Measurements from ENCODE around the gene ASCC2. TPM values are rescaled to one million over a fixed set of nuclear protein-coding genes. Genes with fewer than 3 reads are reported as not detected.

Gene ASCC2
- total and polyA plus RNA-seq, 2 of the 4 experiments (the other 2 are of a cell fraction) = 40.0 to 62.2 TPM

- no peaks in the 10 kb centered on the region; the same call in 1 of the 2 replicates for H3K9me1 ChIP-seq (ENCODE audit: insufficient read depth, low read length)
- H3K18ac ChIP-seq (ENCODE audit: low read depth, low read length) = no peak overlapping the region
- no peak overlapping the region for H2BK15ac ChIP-seq (ENCODE audit: low read depth, low read length)
- no peak overlapping the region for H3K14ac ChIP-seq (replicated peaks; ENCODE audit: low read depth, low read length)
- no peak overlapping the region for H2BK5ac ChIP-seq (ENCODE audit: low read depth, low read length, poor library complexity, severe bottlenecking)
- DNase-seq (no peak), ATAC-seq (ENCODE audit: low read depth) (no peak)
- no peak overlapping the region for H2AFZ ChIP-seq (replicated peaks; ENCODE audit: low read length, poor library complexity)
- H4K8ac ChIP-seq (ENCODE audit: low read depth in 2 of 2, low read length in 2 of 2) = no peak overlapping the region
- dilution Hi-C loops (cut with HindIII; ENCODE audit: low sequenced_read_pairs, unreplicated experiment) = no loop called here
- in situ Hi-C loops (cut with MboI; ENCODE audit: low sequenced_read_pairs) = no loop called here
- no peak overlapping the region for H2BK120ac ChIP-seq (ENCODE audit: low read depth, low read length)
- H3K27me3 ChIP-seq (ENCODE audit: control insufficient read depth, insufficient read depth, low read length) = no peaks in the 10 kb centered on the region
- no TSS peak for BruUV-seq (replicated peaks)
- H3K4me1 ChIP-seq (ENCODE audit: control insufficient read depth, insufficient read depth, low read length) = no peaks in the 10 kb centered on the region
- ChIA-PET CTCF (interaction anchor here (0.7 kb wide), 1 partner anchor 109 kb away, joined by 3 read pairs; no protein-coding TSS in a partner anchor), POLR2A (ENCODE audit: unreplicated experiment) (no interaction called here)
- no peak overlapping the region for H2AK9ac ChIP-seq (replicated peaks; ENCODE audit: low read depth, low read length, poor library complexity)
- WGBS, 2 experiments (ENCODE audit: extremely low coverage in 2 of 2, insufficient read length in 1 of 2) = 93% methylated on average over 7 of the region's 9 CpGs; no CpG with 5 or more reads in 1 of the 2 experiments
- no peak overlapping the region for H3K4me2 ChIP-seq (ENCODE audit: low read depth, low read length)
- no peaks in the 10 kb centered on the region for H3K9me3 ChIP-seq (ENCODE audit: control insufficient read depth, insufficient read depth, low read length)
- no peak overlapping the region for H3K4ac ChIP-seq (ENCODE audit: low read depth, low read length)
- H3K23ac ChIP-seq (ENCODE audit: low read depth, low read length) = no peak overlapping the region
- H4K20me1 ChIP-seq (ENCODE audit: insufficient read depth, low read length) = peaks cover 3% of the 10 kb centered on the region; the same call in 1 of the 2 replicates
- H3K56ac ChIP-seq (ENCODE audit: extremely low read depth, insufficient read depth, low read length) = no peak overlapping the region
- H2AK5ac ChIP-seq (ENCODE audit: low read depth, low read length) = no peak overlapping the region
- no peak overlapping the region for H2BK20ac ChIP-seq (ENCODE audit: low read depth, low read length)
- peaks cover 41 to 83% of the 10 kb centered on the region in 2 experiments for H3K79me1 ChIP-seq (ENCODE audit: low read depth in 1 of 2, low read length in 2 of 2)
- no peak overlapping the region for H3K27ac ChIP-seq (ENCODE audit: insufficient read depth, low read length)
- TF ChIP-seq ELK1 (IDR thresholded peaks at IDR 0.05; ENCODE audit: borderline replicate concordance, low read depth, low read length) (no peak), MXI1 (IDR thresholded peaks at IDR 0.05; ENCODE audit: borderline replicate concordance, low read depth, low read length) (no peak), CEBPB (IDR thresholded peaks at IDR 0.05; ENCODE audit: low read depth, low read length) (no peak), POLR2A (IDR thresholded peaks at IDR 0.05; ENCODE audit: low read depth, low read length) (no peak), USF2 (IDR thresholded peaks at IDR 0.05; ENCODE audit: low read depth, low read length) (no peak), BHLHE40 (IDR thresholded peaks at IDR 0.05; ENCODE audit: low read depth, low read length) (no peak), RAD21 (IDR thresholded peaks at IDR 0.05; ENCODE audit: low read length) (no peak), SMC3 (IDR thresholded peaks at IDR 0.05; ENCODE audit: low read depth, low read length) (no peak), MAZ (IDR thresholded peaks at IDR 0.05; ENCODE audit: borderline replicate concordance, low read depth, low read length) (no peak), RFX5 (IDR thresholded peaks at IDR 0.05; ENCODE audit: low read depth, low read length) (no peak), CTCF (conservative IDR thresholded peaks at IDR 0.05; ENCODE audit: low read depth, low read length) (no peak), RCOR1 (IDR thresholded peaks at IDR 0.05; ENCODE audit: insufficient replicate concordance, low read length) (no peak), NFE2L2 (IDR thresholded peaks at IDR 0.05; ENCODE audit: low read depth, low read length) (no peak), MAFK (IDR thresholded peaks at IDR 0.05; ENCODE audit: low read depth, low read length) (no peak), CHD1 (IDR thresholded peaks at IDR 0.05; ENCODE audit: low read depth, low read length) (no peak), FOS (IDR thresholded peaks at IDR 0.05; ENCODE audit: low read depth, low read length) (no peak)
- H3K4me3 ChIP-seq (ENCODE audit: insufficient read depth, low read depth, low read length) = no peak overlapping the region
- H4K91ac ChIP-seq (ENCODE audit: insufficient read depth, low read depth, low read length) = no peak overlapping the region
- peaks cover 37% of the 10 kb centered on the region for H3K36me3 ChIP-seq (ENCODE audit: control insufficient read depth, insufficient read depth, low read length)
- H4K5ac ChIP-seq (ENCODE audit: low read depth, low read length) = no peak overlapping the region
- intact Hi-C loops (cut with micrococcal nuclease) = no loop called here
- no peak overlapping the region for H3K9ac ChIP-seq (ENCODE audit: low read depth, low read length)
These were observed 6.1 kb downstream of the ASCC2 start for GRCh38 chr22:29831958-29832357.

Data from IMR-90 (cell line).